Activated CD8-positive, alpha-beta T cell treated with anti-CD3 and anti-CD28 coated beads for 36 hours (primary cell): ENCODE results near the gene CRTAC1. TPM values are rescaled to one million over a fixed set of nuclear protein-coding genes. Genes with fewer than 3 reads are reported as not detected.

Experiments
- ATAC-seq: fragments of 200-7000 bp; cut with Tn5 transposase; one replicate; pipeline ENCODE4 v1.10.0; 2021; ENCODE audit warnings: mild to moderate bottlenecking, moderate library complexity
- CTCF ChIA-PET: fragments of 350-600 bp; sonication (Branson Sonifier 250); formaldehyde crosslinking; loops from one replicate; lab custom pipeline; 2021; ENCODE audit warnings: antibody characterized with exemption; lab: Charles Lee
- POLR2A ChIA-PET: fragments of 350-600 bp; sonication (Branson Sonifier 250); formaldehyde crosslinking; loops from one replicate; lab custom pipeline; 2021; ENCODE audit warnings: antibody characterized with exemption; lab: Charles Lee
- DNase-seq: peaks from one replicate; pipeline ENCODE4 v3.0.0-alpha.2; 2020
- H3K27ac Mint-ChIP-seq: one replicate; pipeline ENCODE4 v1.8.0; 2021; ENCODE audit warnings: mild to moderate bottlenecking, mixed read lengths
- H3K27me3 Mint-ChIP-seq: one replicate; pipeline ENCODE4 v1.8.0; 2021; ENCODE audit warnings: mixed read lengths
- H3K36me3 Mint-ChIP-seq: one replicate; pipeline ENCODE4 v1.8.0; 2021; ENCODE audit warnings: low read depth, mixed read lengths
- H3K4me1 Mint-ChIP-seq: one replicate; pipeline ENCODE4 v1.8.0; 2021; ENCODE audit warnings: low read depth, mixed read lengths
- H3K4me3 Mint-ChIP-seq: one replicate; pipeline ENCODE4 v1.8.0; 2021; ENCODE audit warnings: mild to moderate bottlenecking, moderate library complexity, mixed read lengths
- H3K9me3 Mint-ChIP-seq: one replicate; pipeline ENCODE4 v1.8.0; 2021; ENCODE audit warnings: mixed read lengths
- intact Hi-C: fragments of 100-400 bp; cut with micrococcal nuclease; formaldehyde crosslinking; loops from one replicate; pipeline ENCODE4 v1.10.0; 2022
- total RNA-seq, 2 experiments: library from RNA; stranded (reverse); gene quantifications; one replicate each; pipeline ENCODE4 v1.2.3, GENCODE V29; 2021
- TF ChIP-seq, protein P1 (sequence below): fragments of 200-600 bp; IDR thresholded peaks from one replicate; pipeline ENCODE4 v1.8.0; 2022; ENCODE audit warnings: antibody characterized with exemption, mild to moderate bottlenecking

The CRTAC1 gene
- total RNA-seq, 2 experiments from 2014 or later = not detected

DNA sequence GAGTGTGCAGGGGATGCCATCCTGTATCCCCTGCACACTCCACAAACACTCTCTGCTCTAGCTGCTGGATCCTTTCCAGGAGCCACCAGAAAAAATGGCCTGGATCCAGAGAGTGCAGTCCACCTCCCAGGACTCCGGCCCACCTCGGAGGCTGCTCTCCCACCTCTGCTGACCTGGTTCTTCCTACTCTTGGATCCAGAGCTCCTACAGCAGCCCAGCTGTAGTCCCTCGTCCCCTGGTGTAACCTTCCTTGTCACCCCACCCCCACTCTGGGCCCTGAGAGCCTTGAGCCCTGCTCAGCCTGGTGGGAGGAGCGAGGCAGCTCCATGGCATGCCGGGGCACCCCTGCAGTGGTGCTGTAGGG, 126.4 kb downstream of the CRTAC1 start:
- ChIA-PET POLR2A (no interaction called here), CTCF (interaction anchor here (0.8 to 2.0 kb wide), 4 partner anchors 11 to 142 kb away, joined by 3 to 13 read pairs (median 4); no protein-coding TSS in a partner anchor)
- TF ChIP-seq, protein P1, sequence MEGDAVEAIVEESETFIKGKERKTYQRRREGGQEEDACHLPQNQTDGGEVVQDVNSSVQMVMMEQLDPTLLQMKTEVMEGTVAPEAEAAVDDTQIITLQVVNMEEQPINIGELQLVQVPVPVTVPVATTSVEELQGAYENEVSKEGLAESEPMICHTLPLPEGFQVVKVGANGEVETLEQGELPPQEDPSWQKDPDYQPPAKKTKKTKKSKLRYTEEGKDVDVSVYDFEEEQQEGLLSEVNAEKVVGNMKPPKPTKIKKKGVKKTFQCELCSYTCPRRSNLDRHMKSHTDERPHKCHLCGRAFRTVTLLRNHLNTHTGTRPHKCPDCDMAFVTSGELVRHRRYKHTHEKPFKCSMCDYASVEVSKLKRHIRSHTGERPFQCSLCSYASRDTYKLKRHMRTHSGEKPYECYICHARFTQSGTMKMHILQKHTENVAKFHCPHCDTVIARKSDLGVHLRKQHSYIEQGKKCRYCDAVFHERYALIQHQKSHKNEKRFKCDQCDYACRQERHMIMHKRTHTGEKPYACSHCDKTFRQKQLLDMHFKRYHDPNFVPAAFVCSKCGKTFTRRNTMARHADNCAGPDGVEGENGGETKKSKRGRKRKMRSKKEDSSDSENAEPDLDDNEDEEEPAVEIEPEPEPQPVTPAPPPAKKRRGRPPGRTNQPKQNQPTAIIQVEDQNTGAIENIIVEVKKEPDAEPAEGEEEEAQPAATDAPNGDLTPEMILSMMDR = no peak
- Mint-ChIP-seq H3K9me3 (no peaks in the 10 kb centered on the region), H3K36me3 (no peaks in the 10 kb centered on the region), H3K4me1 (no peaks in the 10 kb centered on the region), H3K4me3 (no peak overlapping the region), H3K27me3 (peaks cover 3% of the 10 kb centered on the region), H3K27ac (no peak overlapping the region)
- no peak for ATAC-seq
- intact Hi-C loops = no loop called here
- no peak for DNase-seq

DNA sequence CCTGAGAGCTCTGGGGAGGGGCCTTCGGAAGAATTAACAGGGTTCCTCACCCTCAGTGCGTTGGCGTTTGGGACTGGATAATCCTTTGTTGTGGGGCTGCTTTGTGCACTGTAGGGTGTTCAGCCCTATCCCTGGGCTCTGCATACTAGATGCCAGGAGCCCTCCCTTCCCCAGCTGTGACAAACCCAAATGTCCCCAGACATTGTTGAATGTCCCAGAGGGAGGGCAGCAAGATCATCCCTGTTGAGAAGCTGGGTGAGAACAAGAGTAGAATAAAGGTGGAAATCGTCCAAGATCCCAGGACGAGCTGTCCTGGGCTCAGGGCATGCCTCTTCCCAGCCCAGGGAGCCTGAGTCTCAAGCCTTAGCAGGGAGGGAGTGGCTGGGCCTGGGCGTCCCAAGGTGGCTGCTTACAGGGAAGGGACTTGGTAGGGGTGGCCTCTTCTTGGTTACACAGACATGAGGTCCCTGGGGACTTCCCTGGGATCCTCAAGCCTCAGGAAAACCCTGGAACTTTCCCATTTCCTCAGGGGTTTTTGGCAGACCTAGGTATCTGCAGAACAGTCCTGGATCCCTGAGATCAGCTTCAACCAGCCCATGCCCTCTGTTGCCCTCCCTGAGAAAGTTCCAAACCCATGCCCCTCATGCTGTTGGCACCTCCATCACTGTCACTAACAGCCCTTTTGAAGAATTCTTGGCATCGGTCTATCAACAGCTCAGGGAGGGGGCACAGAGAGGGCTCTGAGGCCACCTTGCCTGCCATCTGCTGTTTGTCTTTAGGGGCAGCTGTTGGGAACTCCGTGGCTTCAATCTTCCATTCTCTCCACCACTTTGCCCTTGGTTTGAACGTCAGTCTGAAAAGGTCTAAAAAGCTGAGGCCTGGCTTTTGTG, 127.0 kb downstream of the CRTAC1 start:
- TF ChIP-seq, protein P1 = no peak
- Mint-ChIP-seq H3K36me3 (no peaks in the 10 kb centered on the region), H3K27me3 (peaks cover 3% of the 10 kb centered on the region), H3K27ac (no peak overlapping the region), H3K4me3 (no peak overlapping the region), H3K4me1 (no peaks in the 10 kb centered on the region), H3K9me3 (no peaks in the 10 kb centered on the region)
- ChIA-PET POLR2A (no interaction called here), CTCF (interaction anchor here (0.8 to 2.5 kb wide), 5 partner anchors 12 to 142 kb away, joined by 3 to 13 read pairs (median 3); no protein-coding TSS in a partner anchor)
- ATAC-seq (no peak), DNase-seq (no peak)
- intact Hi-C loops = no loop called here

DNA sequence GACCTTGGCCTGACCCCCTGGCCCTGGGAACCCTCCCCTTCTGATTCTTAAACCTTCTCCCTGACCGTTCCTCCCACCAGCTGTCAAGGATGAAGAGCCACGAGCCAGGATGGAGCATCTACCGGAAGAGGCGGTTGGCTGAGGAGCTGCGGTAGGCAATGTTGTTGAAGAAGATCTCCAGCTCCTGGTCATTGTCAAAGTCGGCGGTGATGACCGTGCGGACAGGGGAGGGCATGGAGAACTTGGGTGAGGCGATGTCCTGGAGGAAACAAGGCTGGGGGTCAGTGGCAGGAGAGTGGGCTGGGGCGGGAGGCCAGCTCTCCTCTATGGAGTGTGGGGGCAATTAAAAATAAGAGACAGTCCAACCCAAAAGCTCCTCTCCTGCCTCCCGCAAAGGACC, 129.0 kb downstream of the CRTAC1 start:
- POLR2A ChIA-PET = no interaction called here
- TF ChIP-seq, protein P1 = no peak
- intact Hi-C loops = no loop called here
- Mint-ChIP-seq H3K27me3 (peaks cover 3% of the 10 kb centered on the region), H3K4me1 (no peaks in the 10 kb centered on the region), H3K36me3 (no peaks in the 10 kb centered on the region), H3K27ac (no peak overlapping the region), H3K4me3 (no peak overlapping the region), H3K9me3 (no peaks in the 10 kb centered on the region)
- DNase-seq (no peak), ATAC-seq (no peak)
- CTCF ChIA-PET = interaction anchor here (0.8 to 2.5 kb wide), 2 partner anchors 10 to 14 kb away, joined by 3 to 13 read pairs; no protein-coding TSS in a partner anchor

DNA sequence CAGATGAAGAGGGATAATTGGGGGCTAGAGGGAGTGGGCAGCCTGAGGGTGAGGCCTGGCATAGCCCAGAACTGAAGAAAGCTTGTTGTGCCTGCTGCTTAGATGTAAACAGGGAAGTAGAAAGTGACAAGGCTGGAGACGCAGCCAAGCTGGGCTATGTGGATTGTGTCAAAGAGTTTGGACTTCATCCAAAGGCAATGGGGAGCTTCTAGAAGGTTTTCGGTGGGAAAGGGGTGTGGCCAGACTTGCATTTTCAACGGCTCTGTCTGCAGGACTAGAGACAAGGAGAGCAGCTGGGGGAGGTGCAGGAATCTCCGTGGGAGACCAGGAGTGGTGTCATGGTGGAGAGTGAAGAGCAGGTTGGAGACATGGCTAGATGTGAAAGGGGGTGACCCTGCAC, 132.0 kb downstream of the CRTAC1 start:
- H3K4me3 Mint-ChIP-seq = no peak overlapping the region

More for the DNA sequence above, 132.0 kb downstream of the CRTAC1 start:
- no peaks in the 10 kb centered on the region for H3K4me1 Mint-ChIP-seq
- no peaks in the 10 kb centered on the region for H3K36me3 Mint-ChIP-seq
- H3K27ac Mint-ChIP-seq = no peak overlapping the region
- ChIA-PET POLR2A (no interaction called here), CTCF (interaction anchor here (1.6 kb wide), 1 partner anchor 106 kb away, joined by 5 read pairs; no protein-coding TSS in a partner anchor)
- H3K27me3 Mint-ChIP-seq = peaks cover 1% of the 10 kb centered on the region
- no peaks in the 10 kb centered on the region for H3K9me3 Mint-ChIP-seq
- no peak for ATAC-seq
- intact Hi-C loops = no loop called here
- TF ChIP-seq, protein P1 = no peak
- no peak for DNase-seq
